Aorta (tissue), 5 donors: ENCODE data around the gene PAFAH1B1. TPM values are rescaled to one million over a fixed set of nuclear protein-coding genes. Genes with fewer than 3 reads are reported as not detected.

Source experiments
- ATAC-seq: fragments of 200-7000 bp; cut with Tn5 transposase; one replicate; pipeline ENCODE4 v1.9.1; 2022; ENCODE audit warnings: moderate library complexity; ENCODE audit not compliant: low FRiP score
- DNase-seq, 2 donors: peaks; one replicate each; pipeline ENCODE4 v3.0.0-alpha.2; 2020
- H3K27ac ChIP-seq, 2 donors: one replicate each; pipeline ENCODE4 v1.5.1; 2013; ENCODE audit warnings: low read length in 2 of 2, mild to moderate bottlenecking in 2 of 2, moderate library complexity in 2 of 2, control low read depth in 1 of 2, inconsistent platforms in 1 of 2, low read depth in 1 of 2
- H3K27me3 ChIP-seq, 2 donors: one replicate each; pipeline ENCODE4 v1.6.1; 2013; ENCODE audit warnings: control low read depth in 1 of 2, low read length in 1 of 2, mild to moderate bottlenecking in 1 of 2, moderate library complexity in 1 of 2; ENCODE audit not compliant: insufficient read depth in 2 of 2, control insufficient read depth in 1 of 2
- H3K36me3 ChIP-seq, 2 donors: one replicate each; pipeline ENCODE4 v1.6.1; 2013; ENCODE audit warnings: control low read depth in 1 of 2, low read length in 1 of 2, mild to moderate bottlenecking in 1 of 2; ENCODE audit not compliant: insufficient read depth in 2 of 2, control insufficient read depth in 1 of 2
- H3K4me1 ChIP-seq, 2 donors: one replicate each; pipeline ENCODE4 v1.6.1; 2013; ENCODE audit warnings: low read length in 2 of 2, control low read depth in 1 of 2, mild to moderate bottlenecking in 1 of 2, moderate library complexity in 1 of 2; ENCODE audit not compliant: insufficient read depth in 2 of 2, control insufficient read depth in 1 of 2
- H3K4me3 ChIP-seq, 2 donors: one replicate each; pipeline ENCODE4 v1.5.1; 2013; ENCODE audit warnings: low read length in 2 of 2, control low read depth in 1 of 2, mild to moderate bottlenecking in 1 of 2
- H3K9me3 ChIP-seq: one replicate; pipeline ENCODE4 v1.6.1; 2013; ENCODE audit warnings: mild to moderate bottlenecking, low read length; ENCODE audit not compliant: control insufficient read depth
- WGBS, 2 donors: extraction: QIAGEN DNeasy Blood & Tissue Kit; methylation state at CpG; one replicate each; pipeline ENCODE4 v1.1.7; 2013; 5-methylcytosine and 5-hydroxymethylcytosine counted together
- intact Hi-C, 2 donors: fragments of 100-400 bp; cut with DNase I; formaldehyde crosslinking; loops; one replicate each; pipeline versions ENCODE4 v1.14.2 to v1.15.0; 2022
- polyA plus RNA-seq, 2 donors: library from polyadenylated mRNA; stranded (reverse); fragments of 200-250 nt; gene quantifications; one replicate each; pipeline ENCODE4 v1.2.3, GENCODE V29; 2013
- total RNA-seq, 2 donors: library from RNA; stranded (reverse); fragmentation: NEBNext Ultra II Directional; extraction: Animal tissue kit (Norgen Biotek cat#: 25700); gene quantifications; one replicate each; pipeline ENCODE4 v1.2.1, GENCODE V29; 2021
- donor health status: healthy with polysubstance abuse.
- donor health status: Bipolar disorder and iron deficiency.
- donor health status: DM: no; HTN: no; CAD: no.
- donor health status: DM: no; HTN: no; CAD: no.
- donor health status: DM: yes; HTN: yes; CAD: no.

The PAFAH1B1 gene
- total and polyA plus RNA-seq, 4 donors: 47.0 to 176 (median 111) TPM

DNA sequence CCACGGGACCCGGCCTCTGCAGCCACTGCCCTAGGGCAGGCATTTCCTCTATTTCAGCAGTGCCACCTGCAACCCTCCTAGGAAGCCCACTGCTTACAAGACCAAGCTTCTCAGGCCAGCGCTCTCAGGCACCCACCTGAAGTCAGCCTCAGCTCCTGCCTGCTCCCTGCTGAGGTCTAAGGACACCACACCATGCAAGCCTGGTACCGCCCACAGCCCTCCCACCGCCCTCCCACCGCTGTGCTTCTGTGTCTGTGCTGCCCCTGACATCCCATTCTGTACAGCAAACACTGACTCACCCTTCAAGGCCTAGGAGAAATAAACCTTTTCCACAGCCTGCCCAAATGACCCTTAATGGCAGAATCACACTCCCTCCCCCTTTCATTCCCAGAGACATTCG, 111.8 kb downstream of the PAFAH1B1 start:
- WGBS, 2 donors: 85 to 91% methylated on average over 7 of the region's 7 CpGs

DNA sequence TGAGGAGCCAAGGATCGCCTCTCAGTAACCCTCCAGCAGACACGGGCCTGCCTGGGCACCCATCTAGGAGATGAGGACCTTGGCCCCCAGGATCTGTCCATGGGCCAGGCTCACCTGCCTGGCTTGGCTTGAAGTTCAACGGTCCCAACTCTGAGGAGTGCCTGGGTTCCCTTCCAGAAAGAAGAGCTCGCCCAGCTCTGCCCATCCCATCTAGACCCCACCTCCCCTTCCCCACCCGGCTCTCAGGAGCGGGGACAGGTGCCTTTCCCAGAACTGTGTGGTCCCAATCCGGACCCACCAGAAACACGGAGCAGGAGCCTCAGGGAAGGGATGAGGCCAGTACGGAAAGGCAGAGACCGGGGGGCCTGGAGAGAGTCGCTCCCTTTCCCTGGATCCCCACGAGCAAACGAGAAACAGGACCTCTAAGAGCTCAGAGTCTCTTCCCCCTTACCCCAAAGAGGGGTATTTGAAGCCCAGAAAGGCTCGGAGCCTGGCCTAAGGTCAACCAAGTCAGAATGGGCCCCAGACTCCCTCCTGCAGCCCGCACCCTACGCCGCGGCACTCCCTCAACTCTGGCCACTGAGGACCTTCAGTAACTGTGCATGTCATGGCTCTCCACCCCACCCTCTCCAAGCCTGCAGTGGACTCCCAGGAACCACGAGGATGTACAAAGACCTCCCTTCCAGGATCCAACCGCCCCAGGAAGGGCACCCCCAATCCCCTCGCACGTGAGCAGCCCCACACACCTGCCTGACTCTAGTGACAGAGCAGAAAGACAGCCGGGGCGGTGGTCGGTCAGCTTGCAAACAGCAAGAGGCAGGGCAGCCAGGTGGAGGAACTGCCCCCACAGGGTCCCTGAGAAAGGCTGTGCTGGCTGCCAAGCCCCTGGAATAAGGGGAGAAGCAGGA, 112.7 kb downstream of the PAFAH1B1 start:
- H3K27ac ChIP-seq: no peak overlapping the region
- no peak overlapping the region for H3K4me3 ChIP-seq
- ATAC-seq (no peak), DNase-seq (peak; percentile 39 to 70)
- H3K9me3 ChIP-seq: no peaks in the 10 kb centered on the region
- intact Hi-C loops: no loop called here
- no peaks in the 10 kb centered on the region for H3K27me3 ChIP-seq
- peaks cover 0 to 2% of the 10 kb centered on the region in 2 donors for H3K4me1 ChIP-seq
- H3K36me3 ChIP-seq: peaks cover 0 to 8% of the 10 kb centered on the region in 2 donors
- 89 to 90% methylated on average over 25 of the region's 25 CpGs for WGBS, 2 donors

More for the DNA sequence above, 111.8 kb downstream of the PAFAH1B1 start:
- no peaks in the 10 kb centered on the region for H3K9me3 ChIP-seq
- DNase-seq (peak; percentile 18 to 43), ATAC-seq (no peak)
- H3K27ac ChIP-seq: no peak overlapping the region
- H3K27me3 ChIP-seq: no peaks in the 10 kb centered on the region
- no peak overlapping the region for H3K4me3 ChIP-seq
- intact Hi-C loops: no loop called here
- H3K4me1 ChIP-seq: peaks cover 0 to 2% of the 10 kb centered on the region in 2 donors
- peaks cover 0 to 10% of the 10 kb centered on the region in 2 donors for H3K36me3 ChIP-seq

DNA sequence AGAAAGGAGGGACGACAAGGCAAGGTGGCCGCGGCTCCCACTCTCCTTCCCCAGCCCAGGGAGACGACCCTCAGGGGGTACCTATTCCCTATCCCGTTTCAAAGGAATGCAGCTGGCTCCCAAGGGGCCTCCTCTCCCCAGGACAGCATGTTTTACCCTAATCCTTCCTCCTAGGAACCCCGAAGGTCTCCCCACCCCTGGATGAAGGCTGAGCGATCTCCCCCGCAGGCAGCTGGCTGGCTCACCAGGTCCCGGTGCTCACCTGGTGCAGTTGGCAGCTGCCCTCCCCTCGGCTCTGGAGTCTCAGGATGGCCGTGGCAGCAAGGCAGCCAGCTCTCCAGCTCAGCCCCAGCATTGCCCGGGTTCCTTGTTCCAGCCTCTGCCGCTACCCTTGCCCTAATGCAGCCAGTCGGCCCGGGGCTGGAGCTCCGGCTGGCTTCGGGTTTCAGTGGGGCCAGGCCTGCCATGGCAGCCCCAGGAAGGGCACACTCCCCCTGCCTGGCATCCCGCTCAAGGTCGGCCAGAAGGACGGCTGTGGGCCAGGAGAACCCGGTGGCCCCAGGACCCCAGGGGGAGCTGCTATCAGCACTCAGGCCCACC, 113.6 kb downstream of the PAFAH1B1 start:
- 65 to 68% methylated on average over 17 to 21 of the region's 21 CpGs for WGBS, 2 donors
- no peak for ATAC-seq
- H3K4me1 ChIP-seq: peaks cover 0 to 2% of the 10 kb centered on the region in 2 donors
- peaks cover 0 to 7% of the 10 kb centered on the region in 2 donors for H3K36me3 ChIP-seq
- H3K4me3 ChIP-seq: no peak overlapping the region
- H3K27me3 ChIP-seq: no peaks in the 10 kb centered on the region
- H3K27ac ChIP-seq: no peak overlapping the region
- no peaks in the 10 kb centered on the region for H3K9me3 ChIP-seq
- peak; percentile 39 to 55 for DNase-seq
- intact Hi-C loops: no loop called here

DNA sequence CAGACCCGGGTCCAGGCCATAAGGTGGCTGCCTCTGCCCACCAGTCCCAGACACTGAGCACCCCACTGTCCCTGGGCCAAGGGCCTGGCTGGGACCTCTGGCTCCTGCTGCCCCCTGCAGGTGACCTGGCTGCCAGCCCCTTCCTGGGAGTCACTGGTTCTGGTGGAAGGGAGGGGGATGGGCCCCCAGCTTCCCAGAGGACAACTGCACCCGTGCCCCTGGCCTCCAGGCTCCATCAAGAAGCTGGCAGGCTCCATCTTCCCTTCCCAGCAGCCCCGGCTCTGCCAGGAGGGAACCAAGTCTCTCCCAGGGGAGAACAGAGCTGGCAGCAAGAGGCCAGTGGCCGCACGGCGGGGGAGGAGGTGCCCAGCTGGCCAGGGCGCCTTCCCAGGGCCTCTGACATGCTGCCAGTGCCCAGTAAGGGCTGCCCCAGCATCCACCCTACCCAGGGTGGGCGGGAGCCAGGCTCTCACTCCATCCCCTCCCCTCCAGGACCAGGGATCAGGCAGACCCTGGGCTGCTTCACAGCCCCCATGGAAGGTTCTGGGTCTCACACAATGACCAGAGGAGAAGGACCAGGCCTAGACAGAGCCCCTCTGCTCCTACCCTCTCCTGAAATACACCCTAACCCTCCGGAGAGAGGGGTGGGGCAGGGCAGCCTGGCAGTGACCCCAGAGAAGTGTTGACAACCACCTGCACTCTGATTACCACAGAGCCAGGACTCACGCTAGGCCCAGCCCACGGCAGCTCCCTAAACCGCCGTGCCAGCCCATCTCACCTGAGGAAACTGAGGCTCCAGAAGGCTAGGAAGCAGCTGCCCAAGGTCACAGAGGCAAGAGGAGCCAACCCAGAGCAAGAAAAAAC, 114.5 kb downstream of the PAFAH1B1 start:
- Histone ChIP-seq H3K4me1 (peaks cover 0 to 2% of the 10 kb centered on the region in 2 donors), H3K27me3 (no peaks in the 10 kb centered on the region), H3K9me3 (no peaks in the 10 kb centered on the region), H3K27ac (peak overlapping the region in 1 of 2 donors; percentile 13), H3K36me3 (peaks cover 0 to 3% of the 10 kb centered on the region in 2 donors), H3K4me3 (no peak overlapping the region)
- ATAC-seq (peak; percentile 47), DNase-seq (peak; percentile 84 to 91)
- 17% methylated on average over 12 to 13 of the region's 13 CpGs for WGBS, 2 donors
- intact Hi-C loops: no loop called here

DNA sequence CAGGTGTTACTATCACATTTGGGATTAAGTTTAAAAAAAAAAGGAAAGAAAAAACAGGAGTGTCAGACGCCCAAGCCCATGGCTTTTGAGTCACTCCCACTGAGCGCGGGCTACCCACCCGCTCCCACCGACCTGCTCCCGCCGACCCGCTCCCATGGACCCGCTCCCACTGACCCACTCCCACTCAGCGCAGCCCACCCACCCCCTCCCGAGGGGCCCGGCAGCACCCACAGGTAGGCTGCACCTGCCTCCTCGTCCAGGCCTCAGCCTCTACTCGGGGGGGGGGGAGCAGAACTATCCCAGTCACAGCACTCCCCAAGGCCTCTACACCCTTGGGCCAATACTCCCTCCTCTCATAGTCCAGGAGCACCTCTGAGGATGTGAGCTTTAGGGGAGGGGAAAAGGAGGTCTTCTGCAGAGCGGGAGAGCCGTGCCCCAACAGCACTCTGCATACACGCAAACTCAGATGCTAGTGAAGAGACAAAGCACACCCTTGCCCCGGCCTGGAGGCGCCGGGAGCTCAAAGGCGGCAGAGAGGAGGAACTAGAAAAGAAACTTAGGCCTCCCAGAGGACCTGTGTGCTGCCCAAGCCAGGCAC, 115.2 kb downstream of the PAFAH1B1 start:
- peak overlapping the region in 1 of 2 donors; percentile 33 for H3K27ac ChIP-seq
- ATAC-seq: no peak
- peak in 1 of 2 donors; percentile 49 for DNase-seq
- intact Hi-C loops: no loop called here
- WGBS, 2 donors: 48 to 50% methylated on average over 18 to 21 of the region's 21 CpGs
- no peaks in the 10 kb centered on the region for H3K36me3 ChIP-seq
- H3K27me3 ChIP-seq: no peaks in the 10 kb centered on the region
- H3K4me1 ChIP-seq: peaks cover 0 to 2% of the 10 kb centered on the region in 2 donors
- no peak overlapping the region for H3K4me3 ChIP-seq
- no peaks in the 10 kb centered on the region for H3K9me3 ChIP-seq

DNA sequence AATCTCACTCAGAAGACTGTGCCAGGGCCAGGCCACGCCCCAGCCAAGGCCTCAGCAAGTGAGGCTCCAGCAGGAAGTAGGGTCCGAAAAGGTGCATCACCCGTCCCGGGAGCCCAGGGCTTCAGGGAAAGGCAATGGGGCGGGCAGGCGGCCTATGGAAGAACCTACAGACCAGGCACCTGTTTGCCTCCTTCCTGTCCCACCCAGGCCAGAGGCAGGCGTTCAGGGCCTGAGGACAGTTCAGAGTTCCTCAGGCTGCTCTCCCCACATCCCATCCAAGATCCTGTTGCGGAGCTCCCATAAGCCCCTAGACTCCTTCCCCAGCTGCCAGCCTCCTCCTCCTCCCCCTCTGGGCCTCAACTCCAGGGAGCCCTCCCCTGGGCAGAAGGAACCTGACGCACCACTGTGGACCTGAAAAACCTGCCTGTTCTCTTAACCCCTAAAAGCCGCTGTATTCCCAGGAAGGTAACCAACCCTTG, 115.8 kb downstream of the PAFAH1B1 start:
- WGBS, 2 donors: 29 to 30% methylated on average over 10 of the region's 10 CpGs
- no peaks in the 10 kb centered on the region for H3K36me3 ChIP-seq
- peak overlapping the region in 1 of 2 donors; percentile 33 for H3K27ac ChIP-seq
- H3K9me3 ChIP-seq: no peaks in the 10 kb centered on the region
- H3K27me3 ChIP-seq: no peaks in the 10 kb centered on the region
- intact Hi-C loops: no loop called here
- DNase-seq (peak in 1 of 2 donors; percentile 60), ATAC-seq (no peak)
- H3K4me1 ChIP-seq: peaks cover 0 to 2% of the 10 kb centered on the region in 2 donors
- H3K4me3 ChIP-seq: no peak overlapping the region

DNA sequence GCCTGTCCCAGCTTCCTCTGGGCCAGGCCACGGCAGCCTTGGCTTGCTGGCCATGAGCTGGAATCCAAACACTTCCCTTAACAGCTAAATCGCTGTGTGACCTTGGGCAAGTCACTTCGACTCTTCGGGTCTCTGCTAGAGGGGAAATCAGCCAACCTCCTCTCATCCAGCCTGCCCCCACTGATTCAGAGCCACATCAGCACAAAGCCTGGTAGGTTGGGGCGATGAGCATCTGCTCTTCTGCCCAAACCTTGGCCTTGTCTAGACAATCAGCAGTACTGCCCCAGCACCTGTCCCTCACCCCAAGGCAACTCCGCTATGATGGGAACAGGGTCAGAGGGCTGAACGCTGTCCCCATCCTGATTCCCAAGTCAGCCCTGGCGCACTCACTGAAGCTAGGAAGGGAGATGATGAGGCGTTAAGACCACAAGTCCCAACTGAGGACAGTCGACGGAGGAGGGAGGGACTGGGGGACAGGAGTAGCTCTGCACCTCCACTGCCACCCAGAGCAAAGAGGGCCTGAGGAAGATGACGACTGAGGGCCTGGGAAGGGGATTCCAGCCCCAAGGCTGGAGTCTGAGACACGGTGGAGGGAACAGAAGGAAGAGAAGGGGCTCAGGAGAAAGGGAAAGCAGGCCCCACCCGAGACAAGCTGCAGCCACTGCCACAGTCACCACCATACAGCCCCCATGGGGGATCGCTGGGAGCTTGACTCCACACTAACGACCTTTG, 116.8 kb downstream of the PAFAH1B1 start:
- no peaks in the 10 kb centered on the region for H3K36me3 ChIP-seq
- peaks cover 0 to 2% of the 10 kb centered on the region in 2 donors for H3K4me1 ChIP-seq
- H3K9me3 ChIP-seq: no peaks in the 10 kb centered on the region
- WGBS, 2 donors: 52 to 56% methylated on average over 16 of the region's 16 CpGs
- intact Hi-C loops: loop anchor here in 1 of 2 donors (5.0 kb wide), 1 partner anchor 198 kb away; the partner anchor contains the start of gene METTL16
- no peaks in the 10 kb centered on the region for H3K27me3 ChIP-seq
- DNase-seq (no peak), ATAC-seq (no peak)
- no peak overlapping the region for H3K4me3 ChIP-seq
- no peak overlapping the region for H3K27ac ChIP-seq
